PC-3 (cell line): ENCODE results near the gene ZC3H12A. TPM values are rescaled to one million over a fixed set of nuclear protein-coding genes. Genes with fewer than 3 reads are reported as not detected.

Source experiments
- ATAC-seq: fragments of 200-7000 bp; cut with Tn5 transposase; 2 replicates; pipeline ENCODE4 v1.9.1; 2020; ENCODE audit warnings: mild to moderate bottlenecking, moderate library complexity
- BruUV-seq: library from RNA; stranded (reverse); fragments of 400-500 nt; replicated peaks from 2 replicates; lab custom pipeline; 2021; lab: Mats Ljungman, UMichigan
- CTCF ChIA-PET: fragments of 300-600 bp; sonication (Branson Sonifier 250); formaldehyde crosslinking; loops from one replicate; lab custom pipeline; 2022; ENCODE audit warnings: antibody characterized with exemption; lab: Charles Lee
- POLR2A ChIA-PET: fragments of 300-600 bp; sonication (Branson Sonifier 250); formaldehyde crosslinking; loops from one replicate; lab custom pipeline; 2022; ENCODE audit warnings: antibody characterized with exemption; ENCODE audit not compliant: unreplicated experiment; lab: Charles Lee
- DNase-seq: peaks from one replicate; pipeline ENCODE4 v3.0.0-alpha.2; 2015
- H2AFZ ChIP-seq: fragments of 300-600 bp; sonication (generic); 2 replicates; pipeline ENCODE4 v1.6.0; 2016; ENCODE audit warnings: antibody characterized with exemption, low read length
- H3F3A ChIP-seq: fragments of 300-600 bp; sonication (generic); one replicate; pipeline ENCODE4 v1.6.0; 2017; ENCODE audit warnings: antibody characterized with exemption, low read length, control low read depth, mild to moderate bottlenecking; ENCODE audit not compliant: unreplicated experiment
- H3K27ac ChIP-seq: fragments of 300-600 bp; sonication (generic); 2 replicates; pipeline ENCODE4 v1.5.1; 2016; ENCODE audit warnings: mild to moderate bottlenecking, low read length
- H3K27me3 ChIP-seq: fragments of 300-600 bp; sonication (generic); 2 replicates; pipeline ENCODE4 v1.6.1; 2016; ENCODE audit warnings: low read length, mixed read lengths
- H3K36me3 ChIP-seq: fragments of 300-600 bp; sonication (generic); 2 replicates; pipeline ENCODE4 v1.6.1; 2016; ENCODE audit warnings: low read depth, mixed run types, low read length, mixed read lengths
- H3K4me1 ChIP-seq: fragments of 300-600 bp; sonication (generic); 2 replicates; pipeline ENCODE4 v1.5.1; 2016; ENCODE audit warnings: low read length; ENCODE audit not compliant: insufficient read depth
- H3K4me2 ChIP-seq: fragments of 300-600 bp; sonication (generic); 2 replicates; pipeline ENCODE4 v1.6.0; 2016; ENCODE audit warnings: low read length
- H3K4me3 ChIP-seq: fragments of 300-600 bp; sonication (generic); 2 replicates; pipeline ENCODE4 v1.5.1; 2016; ENCODE audit warnings: mild to moderate bottlenecking, low read length, mixed read lengths
- H3K79me2 ChIP-seq: fragments of 300-600 bp; sonication (generic); 2 replicates; pipeline ENCODE4 v1.6.1; 2017; ENCODE audit warnings: low read length, mixed read lengths
- H3K9ac ChIP-seq: fragments of 300-600 bp; sonication (generic); 2 replicates; pipeline ENCODE4 v1.6.0; 2016; ENCODE audit warnings: mild to moderate bottlenecking, low read length
- H3K9me2 ChIP-seq: fragments of 300-600 bp; sonication (generic); replicated peaks from 2 replicates; pipeline ENCODE4 v1.6.1; 2016; ENCODE audit warnings: mixed run types, low read length, mixed read lengths
- H3K9me3 ChIP-seq: fragments of 300-600 bp; sonication (generic); 2 replicates; pipeline ENCODE4 v1.6.1; 2016; ENCODE audit warnings: low read length, mixed read lengths
- H4K20me1 ChIP-seq: fragments of 300-600 bp; sonication (generic); 2 replicates; pipeline ENCODE4 v1.6.1; 2016; ENCODE audit warnings: low read length, mixed read lengths
- EZH2 ChIP-seq: fragments of 300-600 bp; sonication (generic); IDR thresholded peaks from one replicate; pipeline ENCODE4 v1.6.1; 2017; ENCODE audit warnings: antibody characterized with exemption, mild to moderate bottlenecking, low read length; ENCODE audit not compliant: unreplicated experiment
- EZH2phosphoT487 ChIP-seq: fragments of 300-600 bp; sonication (generic); IDR thresholded peaks from 2 replicates; pipeline ENCODE4 v1.6.1; 2018; ENCODE audit warnings: mild to moderate bottlenecking, antibody characterized with exemption, low read length, borderline replicate concordance
- intact Hi-C: fragments of 100-400 bp; cut with micrococcal nuclease; formaldehyde crosslinking; loops from 2 replicates; pipeline ENCODE4 v1.9.0; 2023
- total RNA-seq: library from RNA; depleted of rRNA; stranded (reverse); fragments of >200 nt; gene quantifications from 2 replicates; pipeline ENCODE4 v1.2.3, GENCODE V29; 2014
- TF ChIP-seq, protein P1 (sequence below): fragments of 300-600 bp; sonication (generic); conservative IDR thresholded peaks from 2 replicates; pipeline ENCODE4 v1.5.1; 2017; ENCODE audit warnings: antibody characterized with exemption, low read depth, mild to moderate bottlenecking, low read length

The ZC3H12A gene
- total RNA-seq, 1 experiment from 2014 or later: 45.3 TPM

DNA sequence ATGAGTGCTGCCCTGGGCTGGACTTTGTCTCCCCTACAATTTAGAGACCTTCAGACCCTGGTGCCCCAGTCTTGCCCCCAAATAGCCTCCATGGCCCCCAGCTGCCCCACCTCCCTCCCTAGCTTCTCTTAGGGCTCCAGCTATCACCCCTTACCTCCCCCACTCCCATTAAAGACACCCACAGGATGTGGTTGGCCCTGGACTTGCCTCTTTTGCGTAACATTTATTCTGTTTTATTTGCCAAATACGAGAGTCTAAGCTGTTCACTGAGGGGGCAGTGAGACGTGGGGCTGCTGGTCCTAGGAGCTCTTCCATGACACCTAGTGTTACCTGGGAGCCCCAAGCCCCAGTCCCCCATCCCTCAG lies 4.5 kb downstream of the ZC3H12A start:
- peak overlapping the region; percentile 100 for H3K4me2 ChIP-seq
- POLR2A ChIA-PET: interaction anchor here (0.6 to 0.7 kb wide), 2 partner anchors 329 to 1079 kb away, joined by 3 to 14 read pairs; partner anchors contain the start of genes C1orf122 and YRDC
- peak; percentile 46 for DNase-seq
- no peaks in the 10 kb centered on the region for H3K9me3 ChIP-seq
- ATAC-seq: no peak; the same call in 1 of the 2 replicates
- TF ChIP-seq EZH2phosphoT487 (no peak), EZH2 (no peak)
- TF ChIP-seq, protein P1, sequence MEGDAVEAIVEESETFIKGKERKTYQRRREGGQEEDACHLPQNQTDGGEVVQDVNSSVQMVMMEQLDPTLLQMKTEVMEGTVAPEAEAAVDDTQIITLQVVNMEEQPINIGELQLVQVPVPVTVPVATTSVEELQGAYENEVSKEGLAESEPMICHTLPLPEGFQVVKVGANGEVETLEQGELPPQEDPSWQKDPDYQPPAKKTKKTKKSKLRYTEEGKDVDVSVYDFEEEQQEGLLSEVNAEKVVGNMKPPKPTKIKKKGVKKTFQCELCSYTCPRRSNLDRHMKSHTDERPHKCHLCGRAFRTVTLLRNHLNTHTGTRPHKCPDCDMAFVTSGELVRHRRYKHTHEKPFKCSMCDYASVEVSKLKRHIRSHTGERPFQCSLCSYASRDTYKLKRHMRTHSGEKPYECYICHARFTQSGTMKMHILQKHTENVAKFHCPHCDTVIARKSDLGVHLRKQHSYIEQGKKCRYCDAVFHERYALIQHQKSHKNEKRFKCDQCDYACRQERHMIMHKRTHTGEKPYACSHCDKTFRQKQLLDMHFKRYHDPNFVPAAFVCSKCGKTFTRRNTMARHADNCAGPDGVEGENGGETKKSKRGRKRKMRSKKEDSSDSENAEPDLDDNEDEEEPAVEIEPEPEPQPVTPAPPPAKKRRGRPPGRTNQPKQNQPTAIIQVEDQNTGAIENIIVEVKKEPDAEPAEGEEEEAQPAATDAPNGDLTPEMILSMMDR: no peak
- no peaks in the 10 kb centered on the region for H3K9me2 ChIP-seq
- peaks cover 79% of the 10 kb centered on the region for H3K79me2 ChIP-seq
- H2AFZ ChIP-seq: no peak overlapping the region
- H3F3A ChIP-seq: no peaks in the 10 kb centered on the region
- BruUV-seq: no TSS peak
- CTCF ChIA-PET: interaction anchor here (1.5 kb wide), 1 partner anchor 8 kb away, joined by 16 read pairs; no protein-coding TSS in a partner anchor
- H3K4me1 ChIP-seq: peaks cover 53% of the 10 kb centered on the region
- intact Hi-C loops: loop anchor here (1.0 to 5.0 kb wide), 3 partner anchors 20 to 58 kb away; partner anchors contain the start of gene MEAF6
- H3K27ac ChIP-seq: peak overlapping the region; percentile 97
- H3K27me3 ChIP-seq: no peaks in the 10 kb centered on the region
- peak overlapping the region; percentile 71 for H3K4me3 ChIP-seq
- H3K36me3 ChIP-seq: peaks cover 46% of the 10 kb centered on the region
- H4K20me1 ChIP-seq: peaks cover 16% of the 10 kb centered on the region
- peak overlapping the region; percentile 89 for H3K9ac ChIP-seq

GRCh38 chr1:37479255-37480124 lies 5.1 kb downstream of the ZC3H12A start:
- CTCF ChIA-PET: interaction anchor here (0.6 to 1.5 kb wide), 2 partner anchors 8 to 16 kb away, joined by 3 to 16 read pairs; no protein-coding TSS in a partner anchor
- no peak overlapping the region for H2AFZ ChIP-seq
- ATAC-seq (peak; percentile 42), DNase-seq (peak; percentile 98)
- TSS peak; percentile 45 for BruUV-seq
- no peaks in the 10 kb centered on the region for H3K27me3 ChIP-seq
- peak overlapping the region; percentile 97 for H3K27ac ChIP-seq
- peak overlapping the region; percentile 100 for H3K4me2 ChIP-seq
- H3K9me2 ChIP-seq: no peaks in the 10 kb centered on the region
- H3K9ac ChIP-seq: peak overlapping the region; percentile 89
- H3K4me1 ChIP-seq: peaks cover 58% of the 10 kb centered on the region
- peaks cover 46% of the 10 kb centered on the region for H3K36me3 ChIP-seq
- no peaks in the 10 kb centered on the region for H3F3A ChIP-seq
- H3K9me3 ChIP-seq: no peaks in the 10 kb centered on the region
- TF ChIP-seq EZH2: no peak
- TF ChIP-seq, protein P1: no peak
- no peak for TF ChIP-seq EZH2phosphoT487
- H4K20me1 ChIP-seq: peaks cover 16% of the 10 kb centered on the region
- POLR2A ChIA-PET: interaction anchor here (0.7 kb wide), 1 partner anchor 181 kb away, joined by 3 read pairs; no protein-coding TSS in a partner anchor
- peaks cover 76% of the 10 kb centered on the region for H3K79me2 ChIP-seq
- H3K4me3 ChIP-seq: peak overlapping the region; percentile 71
- intact Hi-C loops: loop anchor here (1.0 to 5.0 kb wide), 3 partner anchors 20 to 58 kb away; partner anchors contain the start of gene MEAF6
